Measurements from ENCODE around the gene ZSCAN23. TPM values are rescaled to one million over a fixed set of nuclear protein-coding genes. Genes with fewer than 3 reads are reported as not detected.

The ZSCAN23 gene
- total RNA-seq, 2 donors from 2014 or later: 1.1 to 1.2 TPM

GRCh38 chr6:28393912-28394662 lies 49.2 kb downstream of the ZSCAN23 start:
- DNase-seq (no peak), ATAC-seq (no peak)
- intact Hi-C loops (cut with DNase I): no loop called here

DNA sequence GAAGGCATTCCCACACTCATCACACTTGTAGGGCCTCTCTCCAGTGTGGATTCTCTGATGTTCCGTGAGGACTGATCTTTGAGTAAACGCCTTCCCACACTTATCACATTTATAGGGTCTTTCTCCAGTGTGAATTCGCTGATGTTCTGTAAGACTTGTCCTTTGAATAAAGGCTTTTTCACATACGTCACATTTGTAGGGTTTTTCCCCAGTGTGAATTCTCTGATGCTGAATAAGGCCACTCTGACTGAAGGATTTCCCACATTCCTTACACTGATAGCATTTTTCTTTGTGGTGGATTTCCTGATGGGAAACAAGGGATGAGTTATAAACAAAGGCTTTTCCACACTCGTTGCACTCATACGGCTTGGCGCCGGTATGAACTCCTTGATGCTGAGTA lies 52.6 kb downstream of the ZSCAN23 start:
- no peak for DNase-seq
- no peak for ATAC-seq
- intact Hi-C loops (cut with DNase I): no loop called here

- DNase-seq (no peak), ATAC-seq (no peak)
- intact Hi-C loops (cut with DNase I): no loop called here
Measured at GRCh38 chr6:28384143-28384533, 59.2 kb downstream of the ZSCAN23 start.

DNA sequence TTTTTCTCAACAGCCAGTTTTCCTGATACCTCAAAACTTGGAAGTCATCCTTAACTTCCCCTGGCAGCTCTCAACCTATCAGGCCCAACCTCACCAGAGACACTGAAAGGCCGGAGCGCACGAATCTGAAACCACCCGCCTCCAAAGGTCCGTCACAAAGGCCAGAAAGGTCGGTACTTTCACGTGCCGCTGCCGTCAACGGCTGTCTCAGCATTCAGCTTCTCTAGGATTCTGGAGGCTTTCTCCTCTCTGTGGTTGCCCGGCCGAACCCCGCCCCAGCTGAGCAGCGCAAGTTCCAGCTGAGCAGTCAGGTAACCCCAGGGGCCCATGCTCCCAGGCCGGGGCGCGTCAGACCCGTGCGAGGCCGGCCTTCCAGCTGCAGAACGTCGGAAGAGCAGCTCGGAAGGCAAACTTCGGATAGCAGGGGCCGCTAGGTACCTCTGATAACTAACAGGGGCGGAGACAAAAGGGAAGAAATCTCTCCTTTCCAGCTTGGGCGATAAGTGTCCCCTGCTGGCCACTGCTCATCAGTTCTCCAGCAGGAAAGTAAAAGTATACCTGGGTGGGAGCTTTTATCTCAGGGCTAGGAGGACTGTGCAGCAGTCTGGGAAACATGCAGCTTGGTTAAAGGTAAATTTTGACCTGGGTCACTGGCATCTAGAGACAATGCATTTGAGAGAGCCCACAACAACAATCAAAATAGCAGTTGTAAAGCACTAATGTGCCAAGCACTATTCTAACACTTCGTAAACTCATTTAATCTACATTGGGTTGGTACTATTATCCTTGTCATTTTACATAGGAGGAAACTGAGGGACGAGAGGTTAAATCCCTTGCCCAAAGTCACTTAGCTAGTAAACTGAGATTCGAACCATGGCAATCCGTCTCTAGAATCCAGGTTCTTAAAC lies 59.8 kb downstream of the ZSCAN23 start:
- peak; percentile 97 to 99 for ATAC-seq
- intact Hi-C loops (cut with DNase I): no loop called here
- peak; percentile 88 for DNase-seq

Other genes with a start within 250 kb of the ZSCAN23 start
- 1 to 10 TPM; 9.2 to 9.6 TPM for gene ZSCAN9, start 218.2 kb downstream of the ZSCAN23 start, total RNA-seq
- 1 to 10 TPM; 2.3 to 3.1 TPM for gene ZKSCAN4, start 191.2 kb downstream of the ZSCAN23 start, total RNA-seq
- 1 to 10 TPM; 5.4 to 6.1 TPM for gene NKAPL, start 184.2 kb downstream of the ZSCAN23 start, total RNA-seq
- gene ZSCAN26, start 176.3 kb downstream of the ZSCAN23 start, total RNA-seq: 10 to 100 TPM in 1 of 2 donors, 1 to 10 TPM in 1; 8.8 to 11.9 TPM
- 1 to 10 TPM; 2.7 TPM for gene PGBD1, start 161.9 kb downstream of the ZSCAN23 start, total RNA-seq
- gene ZSCAN31, start 107.3 kb downstream of the ZSCAN23 start, total RNA-seq: 10 to 100 TPM in 1 of 2 donors, 1 to 10 TPM in 1; 8.4 to 11.4 TPM
- gene ZKSCAN3, start 93.5 kb downstream of the ZSCAN23 start, total RNA-seq: 1 to 10 TPM; 3.2 to 4.6 TPM
- 1 to 10 TPM; 2.6 to 3.7 TPM for gene ZSCAN12, start 43.7 kb downstream of the ZSCAN23 start, total RNA-seq
- gene GPX6, start 72.3 kb upstream of the ZSCAN23 start, total RNA-seq: not detected
- not detected for gene GPX5, start 82.4 kb upstream of the ZSCAN23 start, total RNA-seq

Data from left cardiac atrium (tissue), 4 donors.